ENCODE measurements around the gene CCT4.
"Not testable (repeated sequence)": the region's sequence is repeated elsewhere in the genome, so short reads cannot be mapped to it uniquely, and the experiment has no call there.

Gene CCT4, protein sequence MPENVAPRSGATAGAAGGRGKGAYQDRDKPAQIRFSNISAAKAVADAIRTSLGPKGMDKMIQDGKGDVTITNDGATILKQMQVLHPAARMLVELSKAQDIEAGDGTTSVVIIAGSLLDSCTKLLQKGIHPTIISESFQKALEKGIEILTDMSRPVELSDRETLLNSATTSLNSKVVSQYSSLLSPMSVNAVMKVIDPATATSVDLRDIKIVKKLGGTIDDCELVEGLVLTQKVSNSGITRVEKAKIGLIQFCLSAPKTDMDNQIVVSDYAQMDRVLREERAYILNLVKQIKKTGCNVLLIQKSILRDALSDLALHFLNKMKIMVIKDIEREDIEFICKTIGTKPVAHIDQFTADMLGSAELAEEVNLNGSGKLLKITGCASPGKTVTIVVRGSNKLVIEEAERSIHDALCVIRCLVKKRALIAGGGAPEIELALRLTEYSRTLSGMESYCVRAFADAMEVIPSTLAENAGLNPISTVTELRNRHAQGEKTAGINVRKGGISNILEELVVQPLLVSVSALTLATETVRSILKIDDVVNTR

DNA sequence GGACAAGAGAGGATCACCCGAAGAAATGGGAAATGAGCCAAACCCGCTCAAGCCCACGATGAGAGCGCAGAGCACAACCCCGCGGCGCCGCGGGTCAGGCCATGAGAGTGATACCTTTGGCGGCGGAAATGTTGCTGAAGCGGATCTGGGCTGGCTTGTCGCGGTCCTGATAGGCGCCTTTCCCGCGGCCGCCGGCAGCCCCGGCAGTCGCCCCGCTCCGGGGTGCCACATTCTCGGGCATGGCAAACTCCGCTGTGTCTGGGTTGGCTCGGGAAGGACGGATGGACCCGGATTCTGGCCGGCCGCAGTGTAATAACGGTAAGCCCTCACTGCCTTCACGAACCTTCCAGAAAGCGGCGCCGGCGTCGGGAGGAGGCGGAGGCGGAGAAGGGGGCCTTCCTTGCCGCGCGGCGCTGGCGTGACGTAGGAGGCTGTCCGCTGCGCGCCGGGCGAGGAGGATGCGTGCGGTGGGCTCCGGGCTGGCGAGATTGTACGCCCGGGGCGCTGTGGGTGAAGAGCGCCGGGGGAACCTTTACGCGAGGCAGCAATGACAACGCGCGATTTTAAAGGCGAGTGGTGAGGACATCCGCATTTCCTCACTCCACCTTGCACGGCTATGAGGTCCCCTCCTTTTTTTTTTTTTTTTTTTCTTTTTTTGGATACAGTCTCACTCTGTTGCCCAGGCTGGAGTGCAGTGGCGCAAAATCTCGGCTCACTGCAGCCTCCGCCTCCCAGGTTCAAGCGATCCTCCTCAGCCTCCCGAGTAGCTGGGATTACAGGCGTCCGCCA is at the start of gene CCT4:
TSS of gene CCT4 (minus strand) at position 390 of the 789 bp plus-strand sequence. CDS start at position 241, 149 bp downstream.
- in situ Hi-C loops (cut with HindIII; ENCODE audit: low sequenced_read_pairs): no loop called here

DNA sequence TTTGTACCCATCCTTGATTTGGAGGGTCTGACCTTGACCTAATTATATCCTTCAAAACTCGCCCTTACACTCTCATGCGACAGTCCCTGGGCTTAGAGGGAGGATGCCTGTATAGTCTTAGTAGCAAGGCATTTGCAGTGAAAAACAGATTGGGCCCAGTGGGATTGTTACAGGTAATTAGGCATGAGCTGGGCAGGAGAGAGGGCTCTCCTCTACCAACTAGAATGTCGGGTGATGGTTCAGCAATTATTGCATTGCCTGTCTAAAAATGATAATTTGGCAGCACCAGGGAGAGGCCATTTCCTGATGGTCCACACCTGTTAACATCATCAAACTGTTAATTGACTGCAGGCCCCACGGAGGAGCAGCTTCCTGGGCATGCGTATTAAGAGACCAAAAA is 49.4 kb upstream of the CCT4 start:
- in situ Hi-C loops (cut with HindIII; ENCODE audit: low sequenced_read_pairs): no loop called here

DNA sequence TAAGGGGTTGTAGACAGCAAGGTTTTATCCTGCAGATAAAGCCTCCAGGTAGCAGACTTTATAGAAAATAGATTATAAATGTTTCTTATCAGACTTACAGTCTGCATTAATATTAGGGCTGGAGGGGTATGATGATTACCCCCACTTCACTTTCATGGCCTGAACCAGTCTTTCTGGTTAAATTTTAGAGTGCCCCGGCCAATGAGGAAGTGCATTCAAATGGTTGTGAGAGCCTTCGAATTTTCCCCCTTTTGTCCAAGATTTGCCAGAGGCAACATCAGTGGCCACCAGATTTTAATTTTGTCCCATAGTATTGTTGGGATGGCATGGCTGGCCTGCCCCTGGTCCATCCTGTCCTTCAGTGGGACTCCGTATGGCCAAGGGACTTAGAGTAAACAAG is 48.6 kb upstream of the CCT4 start:
- in situ Hi-C loops (cut with HindIII; ENCODE audit: low sequenced_read_pairs): no loop called here

DNA sequence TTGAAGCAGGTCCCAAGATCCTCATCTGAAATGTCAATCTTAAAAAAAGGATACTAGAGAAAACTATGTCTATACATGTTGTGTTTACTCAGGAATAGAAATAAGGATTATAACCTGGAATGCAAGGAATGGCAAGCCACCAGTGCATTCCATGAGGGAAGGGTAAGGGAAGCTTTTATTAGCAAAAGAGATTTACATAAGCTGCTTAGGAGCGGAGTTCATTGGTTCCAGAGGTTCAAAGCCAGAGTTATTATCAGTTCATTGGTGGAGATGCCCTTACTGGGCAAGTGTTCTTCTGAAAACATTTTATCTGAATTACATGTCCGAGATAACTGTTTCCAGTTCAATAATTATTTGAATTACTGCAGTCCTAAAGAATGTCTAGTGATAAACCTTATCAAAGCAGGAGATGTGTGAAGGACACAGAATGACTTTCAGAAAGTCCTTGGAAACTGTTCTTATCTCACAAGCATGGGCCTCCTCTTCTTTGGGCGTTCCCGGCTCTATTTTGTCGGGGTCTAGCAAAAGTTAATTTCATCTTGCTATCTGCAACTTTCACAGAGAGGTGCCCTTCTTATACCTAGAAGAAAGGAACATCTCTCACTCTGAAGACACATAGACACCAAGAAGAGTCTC is 40.5 kb upstream of the CCT4 start:
- in situ Hi-C loops (cut with HindIII; ENCODE audit: low sequenced_read_pairs): loop anchor here (5.0 kb wide), 3 partner anchors 33 to 503 kb away; no protein-coding TSS in a partner anchor

DNA sequence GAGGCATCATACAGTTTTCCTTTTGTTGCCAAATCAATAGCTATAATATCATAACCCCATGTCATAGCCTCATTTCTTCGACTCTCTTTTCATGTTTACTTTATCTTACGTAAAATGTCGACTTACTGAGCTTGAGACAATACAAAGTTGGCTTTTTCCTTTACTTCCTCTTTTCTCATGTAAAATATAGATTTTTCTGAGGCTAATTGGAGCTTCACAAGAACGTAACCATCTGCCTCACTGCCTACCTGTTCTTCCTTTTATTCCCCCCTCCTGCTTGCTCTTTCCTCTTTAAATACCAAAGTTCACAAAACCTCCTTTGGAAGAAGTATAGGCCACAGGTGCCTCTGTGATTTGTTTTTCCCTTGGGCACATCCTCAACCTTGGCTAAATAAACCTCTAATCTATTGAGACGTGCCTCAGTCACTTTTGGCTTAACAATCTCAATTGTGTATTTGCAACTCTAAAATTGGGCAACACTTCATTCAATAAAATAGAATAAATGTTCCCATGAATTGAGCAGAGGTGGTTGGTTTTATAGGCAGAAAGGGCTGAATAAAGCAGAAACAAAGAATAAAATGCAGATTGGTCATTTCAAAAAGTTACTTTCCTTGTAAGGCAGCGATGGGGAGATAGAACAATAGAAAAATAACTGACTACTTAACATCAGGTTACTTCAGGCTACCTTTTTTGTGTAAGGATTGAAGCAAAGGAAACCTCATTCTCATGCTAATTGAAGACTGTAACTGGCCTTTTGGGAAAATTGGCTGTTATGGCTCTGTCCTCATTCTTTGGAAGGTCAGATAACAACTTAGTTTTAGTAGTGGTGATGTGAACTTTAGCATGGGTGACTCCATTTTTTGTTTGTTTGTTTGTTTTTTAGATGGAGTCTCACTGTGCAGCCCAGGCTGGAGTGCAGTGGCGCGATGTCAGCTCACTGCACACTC is 38.3 kb upstream of the CCT4 start:
- in situ Hi-C loops (cut with HindIII; ENCODE audit: low sequenced_read_pairs): loop anchor here (5.0 kb wide), 3 partner anchors 35 to 505 kb away; no protein-coding TSS in a partner anchor

DNA sequence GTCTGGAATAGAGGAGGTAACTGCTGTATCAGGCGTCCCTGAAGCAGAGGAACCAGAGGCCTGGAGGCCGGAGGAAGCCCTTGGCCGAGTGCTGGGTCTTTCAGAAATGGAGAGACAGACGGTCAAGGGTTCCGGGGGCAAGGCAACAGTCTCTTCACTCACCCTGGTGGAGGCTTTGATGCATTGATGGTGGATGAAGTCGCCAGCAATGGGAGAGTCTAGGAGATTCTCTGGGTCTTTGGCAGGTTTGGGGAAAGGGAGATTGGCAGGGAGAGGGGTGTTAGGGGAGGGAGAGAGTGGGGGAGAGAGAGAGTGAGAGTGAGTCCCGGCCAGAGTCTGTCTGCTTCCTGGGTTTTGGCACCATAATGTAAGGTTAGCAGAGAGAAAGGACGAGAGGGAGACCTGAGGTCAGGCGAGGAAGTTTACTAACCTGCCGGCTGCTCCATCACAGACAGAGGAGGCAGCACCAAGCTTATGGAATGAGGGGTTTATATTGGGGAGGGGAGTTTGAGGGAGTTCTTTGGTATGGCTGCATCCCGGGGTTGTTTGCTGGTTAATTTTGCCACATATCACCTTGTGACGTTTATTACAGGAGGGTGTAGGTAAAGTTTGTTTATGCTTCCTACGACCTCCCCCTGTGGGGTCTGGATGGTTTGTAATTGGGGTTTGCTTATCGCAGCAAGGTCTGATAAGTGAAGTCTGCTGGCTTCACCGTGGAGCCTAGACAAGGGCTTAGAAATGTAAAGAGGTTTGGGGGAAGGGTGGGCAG is 36.6 kb upstream of the CCT4 start:
- in situ Hi-C loops (cut with HindIII; ENCODE audit: low sequenced_read_pairs): loop anchor here (5.0 kb wide), 3 partner anchors 37 to 507 kb away; no protein-coding TSS in a partner anchor

DNA sequence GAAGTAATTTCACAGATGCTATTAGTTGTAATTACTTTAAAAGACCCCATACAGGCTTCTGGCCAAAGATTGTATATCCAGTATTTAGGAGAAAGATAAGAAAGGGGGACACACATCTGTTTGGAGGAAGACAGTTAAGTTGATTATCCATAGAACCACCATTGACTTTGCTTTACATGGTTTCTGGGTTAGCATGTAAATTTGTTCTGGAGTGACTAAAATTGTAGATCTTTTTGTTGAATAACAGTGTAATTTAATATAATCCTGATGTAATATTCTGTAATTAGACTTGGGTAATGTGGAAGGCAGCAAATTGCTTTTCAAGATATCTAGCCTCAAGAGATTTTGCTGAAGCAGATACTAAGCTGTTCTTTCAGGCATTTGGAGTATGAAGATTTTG is 34.3 kb upstream of the CCT4 start:
- in situ Hi-C loops (cut with HindIII; ENCODE audit: low sequenced_read_pairs): no loop called here

DNA sequence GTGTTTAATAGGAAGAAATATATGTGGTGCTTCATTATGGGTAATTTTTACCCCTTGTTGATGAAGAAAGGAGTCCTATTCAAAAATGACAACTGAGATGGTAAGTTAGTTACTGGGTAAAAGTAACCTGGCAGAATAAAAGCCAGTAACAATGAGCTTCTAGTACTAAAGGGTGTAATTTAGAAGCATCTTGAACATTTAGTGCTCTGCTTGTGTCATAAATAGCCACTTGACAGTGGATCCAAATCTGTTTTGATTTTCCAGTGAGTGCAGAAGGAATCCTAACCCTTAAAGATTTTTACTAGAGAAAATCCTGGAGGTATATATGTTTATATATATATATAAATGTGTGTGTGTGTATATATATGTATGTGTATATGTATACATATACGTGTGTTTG is 32.1 kb upstream of the CCT4 start:
- in situ Hi-C loops (cut with HindIII; ENCODE audit: low sequenced_read_pairs): no loop called here

DNA sequence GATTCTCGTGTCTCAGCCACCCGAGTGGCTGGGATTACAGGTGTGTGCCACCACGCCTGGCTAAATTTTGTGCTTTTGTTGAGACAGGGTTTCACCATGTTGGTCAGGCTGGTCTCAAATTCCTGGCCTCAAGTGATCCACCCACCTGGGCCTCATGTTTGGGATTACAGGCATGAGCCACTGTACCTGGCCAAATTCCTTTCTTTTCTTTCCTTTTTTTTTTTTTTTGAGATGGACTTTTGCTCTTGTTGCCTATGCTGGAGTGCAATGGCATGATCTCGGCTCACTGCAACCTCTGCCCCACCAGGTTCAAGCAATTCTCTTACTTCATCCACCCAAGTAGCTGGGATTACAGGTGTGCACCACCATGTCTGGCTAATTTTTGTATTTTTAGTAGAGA is 26.3 kb upstream of the CCT4 start:
- in situ Hi-C loops (cut with HindIII; ENCODE audit: low sequenced_read_pairs): not testable (repeated sequence)

DNA sequence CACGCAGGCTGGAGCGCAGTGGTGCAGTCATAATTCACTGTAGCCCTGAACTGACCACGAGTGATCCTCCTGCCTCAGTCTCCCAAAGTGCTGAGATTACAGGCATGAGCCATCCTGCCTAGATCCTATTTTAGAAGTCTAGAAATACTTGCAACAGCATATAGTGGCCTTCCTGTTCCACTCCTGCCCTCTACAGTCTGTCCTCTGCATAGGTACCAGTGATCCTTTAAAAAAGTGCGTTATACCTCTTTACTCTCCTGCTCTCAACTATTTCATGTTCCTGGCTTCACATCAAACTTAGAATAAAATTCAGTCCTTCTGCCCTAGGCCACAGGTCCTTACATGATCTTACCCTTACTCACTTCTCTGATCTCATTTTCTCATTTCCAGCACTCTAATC is 23.1 kb upstream of the CCT4 start:
- in situ Hi-C loops (cut with HindIII; ENCODE audit: low sequenced_read_pairs): no loop called here

DNA sequence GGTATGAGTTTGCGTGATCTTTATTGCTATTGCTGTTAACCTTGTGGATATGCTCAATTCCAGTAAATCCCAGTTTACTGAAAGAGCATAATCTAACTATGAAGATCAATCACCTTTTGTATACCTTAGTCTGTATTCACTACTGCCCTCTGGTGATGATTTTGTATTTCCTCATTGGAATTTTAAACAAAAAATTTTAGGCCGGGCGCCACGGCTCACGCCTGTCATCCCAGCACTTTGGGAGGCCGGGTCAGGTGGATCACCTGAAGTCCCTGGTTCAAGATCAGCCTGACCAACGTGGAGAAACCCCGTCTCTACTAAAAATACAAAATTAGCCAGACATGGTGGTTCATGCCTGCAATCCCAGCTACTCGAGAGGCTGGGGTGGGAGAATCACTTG is 22.1 kb upstream of the CCT4 start:
- in situ Hi-C loops (cut with HindIII; ENCODE audit: low sequenced_read_pairs): no loop called here

DNA sequence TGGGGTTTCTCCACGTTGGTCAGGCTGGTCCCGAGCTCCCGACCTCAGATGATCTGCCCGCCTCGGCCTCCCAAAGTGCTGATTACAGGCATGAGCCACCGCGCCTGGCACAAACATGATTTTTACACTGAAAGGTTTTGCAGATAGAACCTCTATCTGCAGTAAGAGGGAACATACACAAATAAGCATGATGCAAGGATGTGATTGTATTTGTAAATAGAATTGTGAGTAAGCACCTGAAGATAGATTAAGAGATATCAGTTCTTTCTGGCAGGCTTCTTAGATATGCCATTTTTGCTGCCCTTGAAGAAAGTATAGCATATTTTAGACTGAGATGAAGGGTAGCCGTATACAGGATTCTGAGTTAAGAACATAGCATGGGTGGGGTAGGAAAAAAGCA is 20.7 kb upstream of the CCT4 start:
- in situ Hi-C loops (cut with HindIII; ENCODE audit: low sequenced_read_pairs): no loop called here

DNA sequence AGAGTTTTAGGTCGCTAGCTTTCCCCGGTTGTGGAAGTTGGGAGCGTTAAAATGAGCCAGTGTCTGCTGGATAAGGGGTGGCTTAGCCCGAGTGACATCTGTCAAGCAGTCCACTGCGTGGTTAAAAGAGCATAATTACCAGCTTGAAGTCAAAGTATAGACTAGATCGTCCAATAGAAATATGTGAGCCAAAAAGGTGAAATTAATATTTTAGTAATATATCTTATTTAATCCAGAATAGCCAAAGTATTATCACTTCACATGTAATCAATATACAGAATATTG is 17.7 kb upstream of the CCT4 start:
- in situ Hi-C loops (cut with HindIII; ENCODE audit: low sequenced_read_pairs): no loop called here

DNA sequence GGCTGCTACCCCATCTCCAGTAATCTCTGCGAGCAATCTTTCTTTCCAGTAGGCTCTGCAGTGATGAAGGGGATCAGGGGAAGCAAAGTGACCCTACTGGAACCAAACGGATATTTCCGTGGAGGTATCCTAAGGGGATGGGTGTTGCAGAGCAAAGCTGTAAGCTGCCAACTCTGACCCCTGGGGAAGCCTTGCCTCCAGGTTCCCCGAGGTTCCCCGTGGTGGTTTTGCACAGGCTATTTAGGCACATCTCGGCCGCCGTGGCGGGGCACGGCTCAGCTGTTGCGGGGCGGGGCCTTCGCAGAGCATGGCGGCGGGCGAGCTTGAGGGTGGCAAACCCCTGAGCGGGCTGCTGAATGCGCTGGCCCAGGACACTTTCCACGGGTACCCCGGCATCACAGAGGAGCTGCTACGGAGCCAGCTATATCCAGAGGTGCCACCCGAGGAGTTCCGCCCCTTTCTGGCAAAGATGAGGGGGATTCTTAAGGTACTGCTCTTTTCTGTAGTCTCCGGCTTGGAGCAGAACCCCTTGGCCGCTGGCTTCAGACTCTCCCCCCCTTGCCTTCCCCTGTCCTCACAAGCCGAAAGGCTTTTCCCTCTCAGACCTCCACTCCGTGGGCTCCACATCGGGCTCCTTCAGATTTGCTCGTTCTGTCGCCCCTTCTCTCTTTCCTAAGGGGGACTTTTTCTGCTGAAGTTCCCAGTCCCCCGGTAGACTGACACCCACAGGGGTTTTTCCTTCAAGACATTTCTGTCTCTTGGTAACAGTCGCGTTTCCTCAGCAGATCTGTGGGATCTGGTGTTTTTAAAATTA is 17.1 kb upstream of the CCT4 start, which contains the start of gene COMMD1:
TSS of gene COMMD1 (plus strand) at position 303 of the 814 bp plus-strand sequence. CDS start at position 308, 5 bp downstream.
- in situ Hi-C loops (cut with HindIII; ENCODE audit: low sequenced_read_pairs): no loop called here

DNA sequence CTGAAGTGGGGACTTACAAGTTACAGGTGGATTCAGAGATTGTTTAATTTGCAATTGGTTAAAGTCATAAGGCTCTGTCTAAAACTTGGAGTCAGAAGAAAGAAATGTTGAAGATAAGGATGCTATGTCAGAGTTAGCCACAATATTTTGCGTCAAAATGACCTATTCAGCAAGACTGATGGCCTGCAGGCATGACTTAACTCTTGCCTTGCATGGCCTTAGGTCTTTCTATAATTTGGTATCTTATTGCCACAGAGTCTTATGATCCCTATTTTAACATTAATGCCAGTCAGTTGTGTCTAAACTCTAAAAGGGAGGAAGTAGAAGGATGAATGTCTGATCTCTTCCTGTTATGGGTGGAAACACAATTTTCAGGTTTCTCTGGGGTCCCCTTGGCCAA is 11.8 kb upstream of the CCT4 start:
- in situ Hi-C loops (cut with HindIII; ENCODE audit: low sequenced_read_pairs): no loop called here

DNA sequence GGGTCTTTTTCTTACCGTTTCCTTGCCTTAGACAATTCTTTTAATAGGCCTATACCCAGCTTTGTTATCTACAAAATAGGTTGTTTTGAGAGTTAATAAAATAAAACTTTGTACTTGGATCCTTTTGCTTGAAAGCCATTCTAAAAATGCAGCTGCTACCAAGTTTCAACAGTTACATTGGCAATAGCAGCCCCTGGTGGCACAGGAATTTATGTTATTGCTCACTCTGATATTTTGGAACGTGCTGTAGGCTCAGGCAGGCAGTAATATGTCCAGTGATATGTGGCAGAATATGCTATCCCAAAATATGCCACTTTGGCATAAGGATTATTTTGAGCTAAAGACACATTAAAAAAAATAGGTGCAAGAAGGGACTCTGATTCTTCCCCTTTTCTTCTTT is 10.4 kb upstream of the CCT4 start:
- in situ Hi-C loops (cut with HindIII; ENCODE audit: low sequenced_read_pairs): no loop called here

DNA sequence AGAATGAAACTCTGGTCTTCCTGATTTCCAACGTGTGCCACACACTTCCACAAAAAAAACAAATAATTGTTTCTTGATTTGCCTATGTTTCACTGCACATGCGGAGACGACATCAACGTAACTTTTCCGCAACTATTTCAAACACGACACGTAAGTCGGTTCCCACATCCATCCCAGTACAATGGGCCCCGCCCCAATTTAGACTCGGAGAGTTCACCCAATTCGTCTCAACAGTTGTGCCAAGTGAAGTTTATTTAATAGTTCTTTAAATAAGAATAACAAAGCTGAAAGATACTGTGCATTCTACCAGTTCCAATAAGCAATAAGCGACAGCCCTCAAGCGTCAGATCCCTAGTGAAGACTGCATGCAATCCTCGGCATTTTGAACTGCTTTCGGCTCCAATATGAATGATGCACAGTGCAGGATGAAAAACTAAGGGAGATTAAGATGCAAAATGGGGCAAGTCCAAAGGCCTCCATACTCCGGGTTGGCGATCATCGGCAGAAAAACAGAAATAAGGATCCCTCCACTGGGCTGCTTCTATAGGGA is 664 bp downstream of the CCT4 start:
- in situ Hi-C loops (cut with HindIII; ENCODE audit: low sequenced_read_pairs): no loop called here

DNA sequence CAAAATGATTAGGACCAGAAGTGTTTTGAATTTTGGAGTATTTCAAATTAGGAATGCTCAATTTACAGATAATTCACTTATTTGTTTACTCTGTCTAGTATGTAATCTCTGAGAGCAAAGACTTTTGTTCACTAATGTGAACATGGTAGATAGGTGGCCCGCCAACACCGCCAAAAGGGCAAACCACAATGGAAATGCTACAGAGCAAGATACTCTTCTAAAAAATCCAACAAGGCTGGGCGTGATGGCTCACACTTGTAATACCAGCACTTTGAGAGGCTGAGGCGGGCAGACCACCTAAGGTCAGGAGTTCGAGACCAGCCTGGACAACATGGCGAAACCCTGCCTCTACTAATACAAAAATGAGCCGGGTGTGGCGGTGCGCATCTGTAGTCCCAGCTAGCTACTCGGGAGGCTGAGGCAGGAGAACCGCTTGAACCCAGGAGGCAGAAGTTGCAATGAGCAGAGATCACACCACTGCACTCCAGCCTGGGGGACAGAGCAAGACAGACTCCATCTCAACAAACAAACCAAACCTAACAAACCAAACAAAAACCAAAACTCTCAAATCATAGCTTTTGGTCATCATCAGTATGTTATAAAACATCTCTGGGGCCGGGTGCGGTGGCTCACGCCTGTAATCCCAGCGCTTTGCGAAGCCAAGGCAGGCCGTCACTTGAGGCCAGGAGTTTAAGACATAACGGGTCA is 2.4 kb downstream of the CCT4 start:
- in situ Hi-C loops (cut with HindIII; ENCODE audit: low sequenced_read_pairs): no loop called here
